ENCODE data around the gene COL9A2.

COL9A2 gene

DNA sequence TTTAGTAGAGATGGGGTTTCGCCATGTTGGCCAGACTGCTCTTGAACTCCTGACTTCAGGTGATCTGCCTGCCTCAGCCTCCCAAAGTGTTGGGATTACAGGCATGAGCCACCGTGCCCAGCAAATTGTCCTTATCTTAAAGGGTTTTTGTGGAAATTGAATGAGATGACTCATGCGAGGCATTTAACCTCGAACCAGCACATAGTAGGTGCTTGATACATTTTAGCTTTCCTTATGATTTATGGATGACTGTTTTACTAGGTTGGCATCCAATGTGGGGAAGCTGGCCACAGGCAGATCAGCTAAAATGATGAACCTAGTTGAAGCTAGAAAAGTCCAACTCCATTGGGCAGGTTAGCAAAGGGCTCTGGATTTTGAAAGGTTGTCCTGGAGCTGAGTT is 1.4 kb upstream of the COL9A2 start:
- DNase-seq (ENCODE audit: low read depth in 2 of 2), result no peak

DNA sequence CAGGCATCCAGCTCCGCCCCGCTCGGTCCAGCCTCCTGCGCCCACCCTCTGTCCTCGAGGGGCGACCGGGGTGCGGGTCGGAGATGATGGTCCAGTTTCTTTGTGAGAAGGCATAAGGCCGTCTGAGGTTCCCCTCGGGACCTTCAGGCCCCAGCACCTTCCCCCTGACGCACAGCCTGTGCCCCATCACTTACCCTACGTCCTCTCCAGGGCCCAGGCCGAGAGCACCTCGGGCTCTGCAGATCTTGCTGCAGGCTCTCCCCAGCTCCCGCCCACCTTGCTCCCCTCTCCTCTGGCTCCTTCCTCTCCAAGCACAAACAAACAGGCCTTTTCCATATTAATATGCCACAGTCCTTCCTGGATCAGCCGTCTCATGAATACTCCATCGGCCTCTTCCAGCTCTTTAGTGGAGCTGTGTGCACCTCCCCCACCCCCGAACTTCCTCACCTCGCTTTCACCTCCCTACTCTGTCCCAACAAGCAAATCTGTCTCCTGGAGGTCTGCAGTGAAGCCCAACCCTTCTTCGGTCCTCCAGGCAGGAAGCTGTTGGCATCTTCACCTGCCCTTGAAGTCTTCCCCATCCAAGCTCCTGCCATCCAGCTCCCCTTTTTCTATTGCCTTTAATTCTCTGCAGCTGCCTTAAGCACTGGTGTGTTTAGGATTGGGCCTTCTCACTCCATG is 448 bp upstream of the COL9A2 start:
- DNase-seq (ENCODE audit: low read depth in 2 of 2), result no peak

DNA sequence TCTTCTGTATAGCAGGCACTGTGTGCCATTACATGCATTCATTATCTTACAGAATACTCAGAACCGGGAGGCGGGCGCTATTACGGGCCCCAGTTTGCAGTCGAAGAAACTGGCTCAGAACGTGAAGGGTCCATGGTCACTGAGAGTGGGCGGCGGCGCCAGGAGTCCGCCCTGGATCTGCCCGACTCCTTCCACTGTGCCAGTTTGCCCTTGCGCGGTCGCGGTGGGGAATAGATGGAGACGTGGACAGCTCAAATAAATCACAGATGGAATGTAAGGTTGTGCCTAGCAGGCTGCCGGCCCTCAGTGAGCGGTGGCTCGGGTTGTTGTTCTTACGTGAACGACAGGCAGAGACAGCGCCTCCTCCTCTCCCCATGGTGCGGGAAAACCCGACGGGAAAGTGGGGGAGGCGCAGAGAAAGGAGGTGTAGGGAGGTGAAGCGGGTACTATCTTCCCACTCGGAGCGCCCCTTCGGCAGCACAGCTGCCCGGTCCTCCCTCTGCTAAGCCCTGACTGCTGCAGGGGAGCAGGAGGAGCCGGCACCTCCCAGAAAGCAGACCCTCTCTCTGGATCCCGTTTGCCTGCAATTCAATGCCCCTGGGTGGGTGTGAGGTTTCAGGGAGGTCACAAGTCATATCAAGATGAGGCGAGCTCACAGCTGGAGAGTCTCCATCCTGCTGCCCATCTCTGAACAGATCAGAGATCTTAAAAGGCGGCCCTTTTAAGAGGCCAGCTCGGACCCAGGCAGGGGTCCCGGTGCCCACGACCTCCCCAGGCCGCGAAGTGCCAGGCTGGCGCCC is 1.1 kb downstream of the COL9A2 start:
- DNase-seq (ENCODE audit: low read depth in 2 of 2), result no peak

DNA sequence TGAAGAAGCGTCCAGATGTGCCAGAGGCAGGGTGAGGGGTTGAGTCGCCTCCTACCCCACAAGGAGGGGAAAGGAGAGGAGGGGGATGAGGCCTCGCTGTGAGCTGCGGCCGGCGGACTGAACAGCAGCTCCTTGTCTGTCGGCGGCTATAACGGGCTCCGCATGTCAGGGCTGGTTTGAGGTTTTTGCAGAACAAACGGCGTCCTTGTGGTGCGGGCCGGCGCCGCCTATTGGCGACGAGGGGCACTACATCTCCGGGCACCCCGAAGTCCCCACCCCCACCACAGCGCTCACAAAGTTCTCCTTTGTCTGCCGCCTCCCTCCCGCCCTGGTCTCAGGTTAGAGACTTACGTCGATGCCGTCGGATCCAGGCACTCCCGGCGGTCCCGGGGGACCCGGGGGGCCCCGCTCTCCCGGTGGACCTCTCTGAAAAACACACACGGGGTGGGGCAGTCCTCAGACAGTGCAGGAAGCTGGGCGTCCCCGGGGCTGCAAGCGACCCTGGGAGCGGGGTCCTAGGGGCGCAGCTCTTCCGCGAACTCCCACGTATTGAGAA is 1.8 kb downstream of the COL9A2 start:
- DNase-seq (ENCODE audit: low read depth in 2 of 2), result peak; percentile 65 to 75

DNA sequence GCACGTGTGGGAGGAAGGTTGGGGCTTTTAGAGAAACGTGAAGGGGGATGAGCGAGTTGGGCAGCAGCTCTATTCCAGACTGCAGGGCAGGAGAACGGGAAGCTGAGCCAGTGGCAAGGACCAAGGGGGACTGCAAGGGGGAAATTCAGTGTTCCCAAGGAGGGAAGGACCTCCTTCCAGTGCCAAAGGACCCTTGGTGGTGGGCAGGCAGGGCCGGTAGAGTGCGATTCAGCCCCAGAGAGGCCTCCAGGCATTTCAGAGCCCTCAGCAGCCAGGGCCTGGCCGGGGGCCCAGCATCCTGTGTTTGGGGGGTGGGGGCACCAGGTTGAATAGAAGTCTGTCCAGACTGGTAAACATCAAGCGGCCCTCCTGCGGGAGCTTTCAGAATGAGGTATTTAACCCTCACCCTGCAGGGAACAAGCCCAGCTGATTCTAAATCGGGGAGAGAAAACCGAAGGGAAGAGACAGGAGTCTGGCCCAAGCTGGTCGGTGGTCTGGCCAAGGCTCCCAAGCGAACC is 2.3 kb downstream of the COL9A2 start:
- no peak for DNase-seq (ENCODE audit: low read depth in 2 of 2)

DNA sequence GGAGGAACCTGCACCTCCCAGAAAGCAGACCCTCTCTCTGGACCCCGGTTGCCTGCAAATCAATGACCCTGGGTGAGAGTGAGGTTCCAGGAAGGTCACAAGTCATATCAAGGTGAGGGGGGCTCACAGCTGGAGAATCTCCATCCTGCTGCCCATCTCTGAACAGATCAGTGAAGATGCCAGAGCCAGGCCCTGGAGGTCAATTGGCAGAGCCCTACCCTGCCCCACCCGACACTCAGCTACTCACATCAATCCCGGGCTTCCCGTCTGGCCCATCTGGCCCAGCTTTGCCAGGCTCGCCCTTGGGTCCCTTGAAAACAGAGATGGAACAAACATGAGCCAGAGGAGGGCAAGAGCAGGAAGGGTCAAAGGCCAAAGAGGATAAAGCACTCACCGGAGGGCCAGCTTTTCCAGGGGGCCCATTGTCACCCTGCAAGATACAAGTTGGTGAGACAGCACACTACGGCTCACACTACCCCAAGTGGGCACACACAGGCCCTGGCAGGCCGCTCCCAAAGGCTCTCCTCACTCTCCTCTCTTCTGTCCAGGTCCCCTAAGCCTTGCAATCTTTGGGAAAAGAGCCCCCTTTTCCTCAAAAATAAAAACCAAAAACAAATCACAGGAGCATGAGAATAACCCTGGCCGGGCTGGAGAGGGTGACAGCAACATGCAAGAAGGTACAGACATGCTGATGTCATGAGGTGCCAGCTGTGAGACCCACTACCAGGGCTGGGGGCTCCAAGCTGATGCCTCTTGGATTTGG is 2.9 kb downstream of the COL9A2 start:
- DNase-seq (ENCODE audit: low read depth in 2 of 2), result no peak

DNA sequence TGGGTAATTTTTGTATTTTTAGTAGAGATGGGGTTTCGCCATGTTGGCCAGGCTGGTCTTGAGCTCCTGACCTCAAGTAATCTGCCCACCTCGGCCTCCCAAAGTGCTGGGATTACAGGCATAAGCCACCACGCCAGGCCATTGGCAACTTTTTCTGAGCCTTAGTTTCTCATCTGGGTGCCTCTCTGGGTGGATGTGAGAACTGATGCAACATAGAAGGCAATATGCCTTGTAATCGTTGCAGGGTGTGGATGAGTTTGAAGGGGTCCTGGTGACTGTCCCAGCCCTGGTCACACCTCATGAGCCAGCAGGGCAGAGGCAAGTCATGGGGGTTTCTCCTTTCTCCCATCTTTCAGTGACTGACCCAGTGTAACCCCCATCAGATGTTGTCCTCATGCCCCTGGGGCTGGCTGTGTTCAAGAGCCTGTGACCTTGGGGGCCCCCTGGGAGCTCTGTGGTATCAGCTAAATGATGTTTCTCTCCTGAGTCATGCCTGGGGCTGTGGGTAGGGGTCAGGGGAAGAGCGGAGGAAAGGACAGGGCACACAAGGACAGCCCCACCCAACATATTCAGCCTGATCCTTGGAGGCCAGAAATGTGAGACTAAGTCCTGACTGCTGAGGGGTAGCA is 3.6 kb downstream of the COL9A2 start:
- DNase-seq (ENCODE audit: low read depth in 2 of 2), result no peak

DNA sequence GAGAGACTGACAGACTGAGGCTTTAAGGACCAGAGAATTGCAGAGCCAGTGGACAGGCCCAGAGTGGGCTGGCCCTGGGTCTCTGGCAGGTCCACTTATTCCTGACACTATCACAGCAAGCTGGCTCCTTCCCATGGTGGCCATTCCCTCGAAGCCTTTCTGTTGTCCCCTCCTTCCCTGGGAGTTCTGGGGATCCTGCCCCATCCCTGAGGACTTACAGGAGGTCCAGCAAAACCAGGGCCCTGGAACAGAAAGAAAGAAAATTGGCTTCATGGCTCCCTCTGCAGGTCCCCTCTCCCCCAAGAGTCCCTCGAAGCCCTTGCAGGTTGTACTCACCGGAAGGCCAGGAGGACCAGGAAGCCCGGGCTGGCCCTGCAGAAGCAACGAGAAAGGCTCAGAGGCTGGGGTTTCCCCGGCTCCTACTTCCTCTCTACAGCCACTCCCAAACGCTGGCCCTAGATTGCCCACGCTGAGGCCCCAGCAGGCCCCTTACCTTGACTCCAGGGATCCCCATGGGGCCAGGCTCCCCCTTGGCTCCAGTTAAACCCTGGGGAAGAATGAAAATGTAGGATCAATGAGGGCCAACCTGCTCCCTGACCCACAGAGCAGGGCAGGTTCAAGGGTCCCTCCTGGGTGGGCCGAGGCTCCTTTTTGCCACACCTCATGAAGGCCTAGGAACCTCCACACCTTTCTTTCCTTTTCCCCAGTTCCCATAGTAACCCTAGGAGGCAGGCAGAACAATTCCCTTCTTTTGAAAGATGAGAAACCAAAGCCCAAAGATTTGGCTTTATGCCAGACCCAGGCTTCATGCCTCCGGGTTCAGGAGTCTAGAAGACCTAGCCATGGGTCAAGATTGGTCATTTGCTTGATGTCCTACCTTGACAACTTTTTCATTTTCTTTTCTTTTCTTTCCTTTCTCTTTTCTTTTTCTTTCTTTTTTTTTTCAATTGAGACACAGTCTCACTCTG is 4.6 kb downstream of the COL9A2 start:
- no peak for DNase-seq (ENCODE audit: low read depth in 2 of 2)

DNA sequence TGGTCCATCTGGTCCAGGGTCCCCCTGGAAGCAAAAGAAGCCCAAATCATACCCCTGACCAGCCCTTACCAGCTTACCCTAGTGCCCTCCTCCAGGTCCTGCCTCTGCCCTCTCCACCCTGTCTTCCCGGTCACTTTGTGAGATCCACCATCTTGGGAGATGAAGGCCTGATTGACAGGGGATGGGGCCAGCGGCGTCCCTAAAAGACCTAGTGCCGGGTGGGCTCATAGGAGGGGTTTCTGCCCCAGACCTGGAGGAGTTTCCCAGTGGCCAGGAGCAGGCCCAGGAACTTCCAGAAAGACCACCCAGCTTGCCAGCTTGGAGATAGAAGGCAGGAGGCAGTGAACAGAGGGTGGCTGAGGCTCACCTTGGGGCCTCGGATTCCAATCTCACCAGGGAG is 5.4 kb downstream of the COL9A2 start:
- DNase-seq (ENCODE audit: low read depth in 2 of 2), result no peak

DNA sequence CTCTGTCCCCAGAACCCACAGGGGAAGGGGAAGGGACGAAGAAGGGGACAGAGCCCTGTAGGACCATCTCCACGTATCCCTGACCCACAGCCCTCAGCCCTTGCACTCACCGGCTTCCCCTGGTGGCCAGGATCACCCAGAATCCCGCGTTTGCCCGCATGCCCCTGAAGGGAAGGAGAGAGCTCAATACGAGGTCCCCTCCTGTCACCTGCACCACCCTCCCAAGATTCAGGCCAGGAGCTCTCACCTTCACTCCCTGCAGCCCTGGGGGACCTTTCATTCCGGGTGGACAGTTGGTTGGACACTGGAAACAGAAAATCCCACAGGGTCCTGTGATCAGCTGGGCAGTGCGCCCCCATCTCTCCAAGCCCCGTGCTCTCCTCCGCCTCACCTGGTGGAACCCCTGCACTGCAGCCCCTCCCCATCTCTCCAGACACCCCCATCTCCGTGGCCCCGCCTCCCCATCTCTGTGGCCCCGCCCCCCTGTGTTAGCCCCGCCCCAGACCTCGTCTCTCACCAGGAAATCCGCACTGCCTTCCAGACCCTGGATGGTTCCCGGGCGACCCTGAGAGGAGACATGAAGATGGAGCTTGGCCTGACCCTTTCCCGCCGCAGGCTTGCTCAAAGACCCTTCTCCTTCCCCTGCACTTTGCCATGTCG is 6.0 kb downstream of the COL9A2 start:
- no peak for DNase-seq (ENCODE audit: low read depth in 2 of 2)

DNA sequence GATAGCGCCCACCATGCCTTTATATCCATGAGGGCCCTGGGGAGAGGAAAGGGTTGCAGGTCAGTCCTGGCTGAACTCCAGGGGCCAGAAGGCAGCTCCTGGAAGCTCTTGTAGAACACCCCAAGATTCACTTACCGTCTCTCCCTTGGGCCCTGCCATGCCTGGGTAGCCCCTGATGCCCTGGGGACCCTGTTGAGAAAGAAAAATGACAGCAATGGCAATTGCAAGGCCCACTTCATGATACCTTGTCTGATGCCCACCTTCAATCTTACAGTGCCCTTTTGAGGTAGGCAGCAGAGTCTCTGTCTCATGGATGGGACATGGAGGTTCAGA is 7.0 kb downstream of the COL9A2 start:
- no peak for DNase-seq (ENCODE audit: low read depth in 2 of 2)

DNA sequence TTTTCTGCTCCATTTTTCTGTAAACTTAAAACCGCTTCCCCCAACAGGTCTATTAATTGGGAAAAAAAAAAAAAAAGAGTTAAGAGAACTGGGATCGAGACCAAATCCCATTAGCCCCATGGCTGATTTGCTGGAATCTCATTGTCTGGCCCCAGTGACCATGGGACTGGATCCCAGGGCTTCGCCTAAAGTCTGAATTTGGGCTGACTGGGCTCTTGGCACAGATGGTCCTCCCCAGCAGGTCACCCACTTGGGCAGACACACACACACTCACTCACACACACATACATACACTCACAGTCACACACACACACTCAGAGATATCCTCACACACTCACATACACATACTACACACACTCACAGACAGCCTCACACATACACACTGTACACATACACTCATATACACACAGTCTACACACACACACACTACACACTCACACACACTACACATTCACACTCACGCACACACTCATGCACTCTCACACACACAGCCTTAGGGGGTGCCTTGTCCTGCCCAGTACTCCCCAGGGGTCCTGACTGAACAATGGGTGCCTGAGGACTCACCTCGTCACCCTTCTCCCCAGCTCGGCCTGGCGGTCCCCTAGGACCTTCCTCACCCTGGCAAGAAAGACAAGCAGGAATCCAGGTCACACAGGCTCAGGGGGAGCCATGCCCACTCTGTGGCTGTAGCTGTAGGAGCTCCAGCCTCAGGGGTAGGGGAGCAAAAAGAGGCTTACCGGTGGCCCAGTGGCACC is 7.5 kb downstream of the COL9A2 start:
- no peak for DNase-seq (ENCODE audit: low read depth in 2 of 2)

DNA sequence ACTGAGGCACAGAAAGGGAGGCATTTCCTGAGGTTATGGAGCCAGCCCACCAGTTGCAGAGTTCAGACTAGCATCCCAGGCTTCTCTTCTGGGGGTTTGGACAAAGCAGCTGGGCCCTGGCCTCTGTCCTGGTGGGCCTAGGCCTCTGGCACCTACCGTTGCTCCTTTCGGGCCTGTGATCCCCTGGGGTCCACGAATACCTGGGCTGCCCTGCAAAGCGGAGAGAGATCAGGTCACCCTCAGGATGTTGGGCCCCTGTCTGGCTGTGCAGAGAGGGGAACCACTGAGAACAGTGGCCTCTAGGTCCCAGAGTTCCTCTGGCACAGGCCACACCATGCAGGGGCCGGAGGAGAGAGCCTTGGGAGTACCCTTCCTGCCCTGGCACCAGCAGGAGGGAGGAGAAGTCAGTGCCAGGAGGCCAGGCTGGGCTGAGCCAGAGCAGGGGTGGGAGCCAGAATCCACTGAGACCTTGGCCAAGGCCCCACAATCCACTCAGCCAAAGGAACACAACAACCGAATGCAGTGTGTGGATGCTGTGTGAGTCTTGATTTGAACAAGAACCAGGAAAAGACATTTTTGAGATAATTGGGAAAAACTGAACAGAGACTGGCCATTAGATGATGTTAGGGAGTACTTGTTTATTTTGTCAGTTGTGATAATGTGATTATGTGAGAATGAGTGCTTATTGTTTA is 8.9 kb downstream of the COL9A2 start:
- DNase-seq (ENCODE audit: low read depth in 2 of 2), result no peak

DNA sequence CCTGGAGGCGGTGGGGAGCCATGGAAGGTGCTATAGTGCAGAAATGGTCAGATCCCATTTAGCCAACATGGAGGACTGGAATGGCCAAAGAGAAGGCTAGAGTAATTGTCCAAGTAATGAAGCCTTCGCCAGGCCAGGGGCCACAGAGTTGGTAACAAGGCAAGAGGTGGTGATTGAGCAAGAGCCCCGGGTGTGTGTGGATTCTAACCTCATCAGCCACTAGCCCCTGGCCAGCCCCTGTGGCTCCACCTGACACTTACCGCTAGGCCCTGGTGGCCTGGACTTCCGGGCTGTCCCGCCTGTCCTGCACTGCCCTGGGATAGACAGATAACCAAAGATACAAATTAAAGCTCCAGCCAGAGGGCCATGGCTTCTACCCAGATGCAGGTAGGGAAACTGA is 9.9 kb downstream of the COL9A2 start:
- DNase-seq (ENCODE audit: low read depth in 2 of 2), result no peak

DNA sequence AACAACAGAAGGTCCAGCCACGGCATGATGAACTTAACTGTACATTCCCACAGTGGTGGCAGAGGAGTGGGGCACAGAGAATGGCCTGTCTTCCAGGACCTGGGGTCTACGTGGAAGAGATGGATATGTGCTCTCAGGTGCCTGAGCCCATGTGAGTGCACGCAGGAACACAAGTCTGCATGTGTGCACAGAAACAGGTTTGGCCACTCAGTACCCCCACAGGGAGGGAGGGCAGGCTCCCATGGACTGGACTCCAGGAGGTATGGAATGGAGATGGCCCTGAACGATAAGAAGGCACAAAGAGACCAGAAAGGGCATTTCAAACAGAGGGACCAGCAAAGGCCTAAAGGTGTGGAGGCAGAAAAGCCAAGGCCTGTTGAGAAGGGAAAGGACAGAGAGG is 10.8 kb downstream of the COL9A2 start:
- DNase-seq (ENCODE audit: low read depth in 2 of 2), result no peak

DNA sequence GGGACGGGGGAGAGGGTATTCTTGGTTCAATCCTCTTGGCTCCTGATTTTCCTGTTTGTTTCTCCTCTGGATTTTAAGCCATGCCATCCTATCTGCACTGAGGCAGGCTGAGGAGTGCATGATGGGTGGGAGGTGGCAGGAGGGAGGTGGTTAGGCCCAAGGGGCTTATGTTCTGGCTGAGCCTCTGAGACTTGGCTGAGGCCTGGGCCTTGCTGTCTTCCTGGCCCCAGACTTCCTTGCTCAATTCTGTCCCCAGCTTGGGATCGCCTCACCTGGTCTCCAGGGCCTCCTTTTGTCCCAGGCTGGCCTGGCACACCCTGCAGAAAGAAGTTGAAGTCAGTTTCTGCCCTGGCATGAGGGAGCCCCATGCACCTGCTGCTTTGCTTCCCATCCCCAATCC is 11.2 kb downstream of the COL9A2 start:
- DNase-seq (ENCODE audit: low read depth in 2 of 2), result no peak

DNA sequence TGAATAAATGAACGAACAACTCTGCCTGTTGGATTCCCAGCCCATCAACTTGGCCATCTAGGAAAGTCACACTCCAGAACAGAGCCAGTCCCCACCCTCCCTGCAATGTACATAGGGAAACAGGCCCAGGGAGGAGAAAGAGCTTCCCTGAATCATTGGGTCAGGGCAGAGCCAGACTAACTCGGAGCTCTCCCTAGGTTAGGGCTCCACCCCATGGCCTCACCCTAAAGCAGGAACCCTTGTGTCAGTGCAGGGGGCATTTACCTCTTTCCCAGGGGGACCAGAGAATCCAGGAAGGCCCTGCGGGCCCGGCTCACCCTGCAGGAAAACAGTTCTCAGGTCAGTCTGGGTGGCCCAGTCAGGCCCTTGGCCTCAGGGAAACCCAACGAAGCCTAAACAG is 11.6 kb downstream of the COL9A2 start:
- DNase-seq (ENCODE audit: low read depth in 2 of 2), result no peak

DNA sequence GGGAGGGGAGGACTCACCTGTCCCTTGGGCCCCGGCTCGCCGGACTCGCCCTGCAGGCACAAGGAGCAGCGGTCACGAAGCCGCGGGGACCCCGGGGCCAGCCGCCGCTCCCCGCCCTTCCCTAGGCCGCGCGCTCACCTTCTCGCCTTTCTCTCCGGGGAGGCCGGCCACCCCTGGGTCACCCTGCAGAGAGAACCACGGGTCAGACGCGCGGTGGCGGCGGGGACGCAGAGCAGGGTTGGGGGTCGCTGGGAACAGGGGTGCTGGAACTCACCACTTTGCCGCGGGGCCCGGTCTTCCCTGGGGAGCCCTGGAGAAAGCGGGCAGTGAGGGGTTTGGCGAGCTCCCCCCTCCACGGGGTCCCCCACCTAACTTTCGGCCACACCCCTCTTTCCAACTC is 13.3 kb downstream of the COL9A2 start:
- DNase-seq (ENCODE audit: low read depth in 2 of 2), result no peak

Measured in stimulated activated CD8-positive, alpha-beta memory T cell treated with anti-CD3 and anti-CD28 coated beads, Interleukin-7, amount 100 ng/mL, for 4 hours (primary cell).